Fibroblast of the aortic adventitia (primary cell): ENCODE results near the gene ADAR. TPM values are rescaled to one million over a fixed set of nuclear protein-coding genes. Genes with fewer than 3 reads are reported as not detected.

Experiments used
- DNase-seq: peaks from one replicate; pipeline ENCODE4 v3.0.0-alpha.2; 2010; ENCODE audit warnings: low read depth
- H3K4me3 ChIP-seq: 2 replicates; pipeline ENCODE4 v1.5.1; 2011; ENCODE audit warnings: low read depth, mild to moderate bottlenecking, control low read depth, low read length, moderate library complexity
- total RNA-seq: library from RNA; depleted of rRNA; stranded (reverse); fragments of >200 nt; gene quantifications from 2 replicates; pipeline ENCODE4 v1.2.3, GENCODE V29; 2012; ENCODE audit warnings: low replicate concordance
- TF ChIP-seq, protein P1 (sequence below): IDR thresholded peaks from 2 replicates; pipeline ENCODE4 v1.5.1; 2011; ENCODE audit warnings: mild to moderate bottlenecking, low read length, control low read depth, inconsistent platforms; ENCODE audit not compliant: insufficient read depth

Gene ADAR
- total RNA-seq, 1 donor = 114 TPM

DNA sequence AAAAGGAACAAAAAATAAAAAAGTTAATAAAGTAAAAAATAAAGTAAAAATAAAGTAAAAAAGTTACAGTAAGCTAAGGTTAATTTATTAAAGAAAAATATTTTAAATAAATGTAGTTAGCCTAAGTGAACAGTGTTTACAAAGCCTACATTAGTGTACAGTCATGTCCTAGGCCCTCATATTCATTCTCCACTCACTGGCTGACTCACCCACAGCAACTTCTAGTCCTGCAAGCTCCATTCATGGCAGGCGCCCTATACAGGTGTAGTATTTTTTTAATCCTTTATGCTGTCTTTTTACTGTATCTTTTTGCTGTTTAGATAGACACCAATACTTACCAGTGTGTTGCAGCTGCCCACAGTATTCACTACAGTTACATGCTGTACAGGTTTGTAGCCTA is 12.4 kb downstream of the ADAR start:
- TF ChIP-seq, protein P1, sequence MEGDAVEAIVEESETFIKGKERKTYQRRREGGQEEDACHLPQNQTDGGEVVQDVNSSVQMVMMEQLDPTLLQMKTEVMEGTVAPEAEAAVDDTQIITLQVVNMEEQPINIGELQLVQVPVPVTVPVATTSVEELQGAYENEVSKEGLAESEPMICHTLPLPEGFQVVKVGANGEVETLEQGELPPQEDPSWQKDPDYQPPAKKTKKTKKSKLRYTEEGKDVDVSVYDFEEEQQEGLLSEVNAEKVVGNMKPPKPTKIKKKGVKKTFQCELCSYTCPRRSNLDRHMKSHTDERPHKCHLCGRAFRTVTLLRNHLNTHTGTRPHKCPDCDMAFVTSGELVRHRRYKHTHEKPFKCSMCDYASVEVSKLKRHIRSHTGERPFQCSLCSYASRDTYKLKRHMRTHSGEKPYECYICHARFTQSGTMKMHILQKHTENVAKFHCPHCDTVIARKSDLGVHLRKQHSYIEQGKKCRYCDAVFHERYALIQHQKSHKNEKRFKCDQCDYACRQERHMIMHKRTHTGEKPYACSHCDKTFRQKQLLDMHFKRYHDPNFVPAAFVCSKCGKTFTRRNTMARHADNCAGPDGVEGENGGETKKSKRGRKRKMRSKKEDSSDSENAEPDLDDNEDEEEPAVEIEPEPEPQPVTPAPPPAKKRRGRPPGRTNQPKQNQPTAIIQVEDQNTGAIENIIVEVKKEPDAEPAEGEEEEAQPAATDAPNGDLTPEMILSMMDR = no peak
- H3K4me3 ChIP-seq = no peak overlapping the region
- peak; percentile 16 for DNase-seq

- H3K4me3 ChIP-seq = no peak overlapping the region
- TF ChIP-seq, protein P1 = no peak
- DNase-seq = no peak
Observed at GRCh38 chr1:154594811-154595210, 13.2 kb downstream of the ADAR start.

DNA sequence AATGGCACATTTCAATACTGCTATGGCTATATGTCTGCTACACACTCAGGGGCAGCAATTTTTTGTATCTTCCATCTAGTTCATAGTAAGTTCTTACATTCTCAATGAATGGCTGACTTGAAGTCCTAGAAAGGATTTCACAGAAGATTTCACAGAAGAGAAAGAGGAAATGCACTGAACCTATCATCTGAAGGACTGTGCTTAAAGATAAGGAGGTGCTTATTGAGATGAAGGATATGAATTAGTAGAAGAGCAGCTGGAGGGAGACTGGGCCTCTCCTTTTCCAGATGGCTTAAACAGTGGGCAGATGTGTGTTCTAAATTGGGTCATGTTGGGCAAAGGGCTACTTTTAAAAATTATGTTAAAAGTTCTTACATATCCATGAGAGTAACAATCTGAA is 14.6 kb downstream of the ADAR start:
- no peak for DNase-seq
- H3K4me3 ChIP-seq = no peak overlapping the region
- TF ChIP-seq, protein P1 = no peak

DNA sequence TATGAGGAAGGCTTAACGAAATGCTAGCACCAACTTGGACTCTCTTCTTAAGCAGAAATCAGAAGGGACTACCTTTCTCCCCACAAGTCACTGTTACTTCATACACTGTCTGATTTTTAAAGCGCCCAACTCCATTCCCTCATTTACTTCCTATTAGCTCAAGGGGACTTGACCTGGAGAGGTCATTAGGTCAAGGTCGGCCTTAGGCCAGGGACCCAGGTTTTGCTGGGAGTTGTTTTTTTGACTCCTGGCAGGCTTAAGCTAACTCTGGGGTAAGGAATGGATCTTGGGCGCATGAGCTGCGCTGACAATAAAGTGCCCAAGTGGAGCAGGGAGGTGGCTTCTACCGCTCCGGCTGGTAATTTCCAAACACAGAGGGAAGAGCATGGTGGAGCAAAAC is 16.8 kb downstream of the ADAR start:
- no peak overlapping the region for H3K4me3 ChIP-seq
- TF ChIP-seq, protein P1 = no peak
- DNase-seq = no peak

- H3K4me3 ChIP-seq = no peak overlapping the region
- DNase-seq = no peak
- TF ChIP-seq, protein P1 = no peak
Observed at GRCh38 chr1:154590756-154591155, 17.2 kb downstream of the ADAR start.

DNA sequence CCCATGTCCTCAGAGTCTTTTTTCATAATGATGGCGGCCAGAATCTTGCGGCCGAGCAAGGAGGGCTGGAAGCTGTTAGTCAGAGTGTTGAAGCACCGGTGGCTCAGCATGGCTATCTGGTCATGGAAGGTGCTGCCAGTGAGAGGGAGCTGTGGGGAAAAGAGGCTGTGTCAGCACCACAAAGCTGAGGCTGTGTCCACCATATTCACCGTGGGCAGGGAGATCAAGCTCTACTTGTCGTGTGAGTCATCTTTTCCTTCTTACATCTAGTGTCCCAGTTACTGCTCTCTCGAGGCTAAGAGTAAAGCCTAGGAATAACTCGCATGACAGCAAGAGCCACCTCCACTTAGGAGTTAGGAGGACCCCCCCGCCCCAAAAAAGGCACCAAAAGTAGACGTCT is 18.2 kb downstream of the ADAR start:
- DNase-seq = no peak
- H3K4me3 ChIP-seq = no peak overlapping the region
- TF ChIP-seq, protein P1 = no peak

DNA sequence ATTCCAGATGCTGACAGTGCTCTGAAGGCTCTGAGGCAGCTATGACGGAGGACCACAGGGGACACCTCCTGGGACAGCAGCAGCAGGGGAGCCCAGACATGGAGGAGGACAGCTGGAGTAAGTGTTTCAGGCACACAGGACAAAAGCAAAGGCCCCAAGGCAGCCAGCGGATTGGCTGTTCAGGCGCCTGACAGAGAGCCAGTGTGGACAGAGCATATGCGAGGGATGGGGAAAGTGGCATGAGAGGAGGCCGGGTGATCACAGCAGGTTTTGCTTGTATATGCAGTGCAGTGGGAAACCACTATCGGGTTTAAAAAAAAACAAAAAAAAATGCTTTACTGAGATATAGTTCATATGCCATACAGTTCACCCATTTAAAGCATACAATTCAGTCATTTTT is 21.3 kb downstream of the ADAR start:
- no peak for DNase-seq
- no peak overlapping the region for H3K4me3 ChIP-seq
- TF ChIP-seq, protein P1 = no peak
